Lung microvascular endothelial cell (primary cell): ENCODE measurements around the gene RNF31. TPM values are rescaled to one million over a fixed set of nuclear protein-coding genes. Genes with fewer than 3 reads are reported as not detected.
"Not testable (repeated sequence)": the region's sequence is repeated elsewhere in the genome, so short reads cannot be mapped to it uniquely, and the experiment has no call there.

Source experiments
- DNase-seq, 2 donors: peaks; one replicate each; pipeline versions ENCODE4 v3.0.0 to v3.0.0-alpha.2; 2010; ENCODE audit warnings: low read depth in 2 of 2
- total RNA-seq: library from RNA; depleted of rRNA; stranded (reverse); fragments of >200 nt; gene quantifications from 2 replicates; pipeline ENCODE4 v1.2.1, GENCODE V29; 2014

RNF31 gene
- total RNA-seq, 1 donor from 2014 or later = 23.2 TPM

DNA sequence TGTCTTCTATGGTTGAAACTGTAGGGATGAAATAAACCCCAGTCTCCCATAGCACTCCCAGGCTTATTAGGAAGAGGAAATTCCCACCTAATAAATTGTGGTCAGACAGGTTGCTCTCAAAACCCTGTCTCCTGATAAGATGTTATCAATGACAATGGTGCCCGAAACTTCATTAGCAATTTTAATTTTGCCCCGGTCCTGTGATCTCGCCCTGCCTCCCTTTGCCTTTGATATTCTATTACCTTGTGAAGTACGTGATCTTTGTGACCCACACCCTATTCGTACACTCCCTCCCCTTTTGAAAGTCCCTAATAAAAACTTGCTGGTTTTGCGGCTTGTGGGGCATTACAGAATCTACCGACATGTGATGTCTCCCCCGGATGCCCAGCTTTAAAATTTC lies 55.2 kb downstream of the RNF31 start:
- DNase-seq = not testable (repeated sequence)

DNA sequence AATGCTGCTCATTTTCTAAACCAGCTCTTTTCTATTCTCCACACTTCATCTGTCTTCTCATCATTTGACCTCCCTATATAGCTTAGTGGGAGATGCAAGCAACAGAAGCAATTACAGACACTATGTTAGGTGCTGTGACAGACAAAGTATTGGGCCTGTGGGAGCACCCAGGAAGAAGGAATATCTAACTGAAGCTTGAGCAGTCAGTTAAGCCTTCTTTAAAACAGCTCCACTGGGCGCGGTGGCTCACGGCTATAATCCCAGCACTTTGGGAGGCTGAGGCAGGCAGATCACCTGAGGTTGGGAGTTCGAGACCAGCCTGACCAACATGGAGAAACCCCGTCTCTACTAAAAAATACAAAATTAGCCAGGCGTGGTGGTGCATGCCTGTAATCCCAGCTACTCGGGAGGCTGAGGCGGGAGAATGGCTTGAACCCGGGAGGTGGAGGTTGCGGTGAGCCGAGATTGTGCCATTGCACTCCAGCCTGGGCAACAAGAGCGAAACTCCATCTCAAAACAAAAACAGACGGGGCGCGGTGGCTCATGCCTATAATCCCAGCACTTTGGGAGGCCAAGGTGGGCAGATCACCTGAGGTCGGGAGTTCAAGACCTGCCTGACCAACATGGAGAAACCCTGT lies 56.1 kb downstream of the RNF31 start:
- DNase-seq = not testable (repeated sequence)

DNA sequence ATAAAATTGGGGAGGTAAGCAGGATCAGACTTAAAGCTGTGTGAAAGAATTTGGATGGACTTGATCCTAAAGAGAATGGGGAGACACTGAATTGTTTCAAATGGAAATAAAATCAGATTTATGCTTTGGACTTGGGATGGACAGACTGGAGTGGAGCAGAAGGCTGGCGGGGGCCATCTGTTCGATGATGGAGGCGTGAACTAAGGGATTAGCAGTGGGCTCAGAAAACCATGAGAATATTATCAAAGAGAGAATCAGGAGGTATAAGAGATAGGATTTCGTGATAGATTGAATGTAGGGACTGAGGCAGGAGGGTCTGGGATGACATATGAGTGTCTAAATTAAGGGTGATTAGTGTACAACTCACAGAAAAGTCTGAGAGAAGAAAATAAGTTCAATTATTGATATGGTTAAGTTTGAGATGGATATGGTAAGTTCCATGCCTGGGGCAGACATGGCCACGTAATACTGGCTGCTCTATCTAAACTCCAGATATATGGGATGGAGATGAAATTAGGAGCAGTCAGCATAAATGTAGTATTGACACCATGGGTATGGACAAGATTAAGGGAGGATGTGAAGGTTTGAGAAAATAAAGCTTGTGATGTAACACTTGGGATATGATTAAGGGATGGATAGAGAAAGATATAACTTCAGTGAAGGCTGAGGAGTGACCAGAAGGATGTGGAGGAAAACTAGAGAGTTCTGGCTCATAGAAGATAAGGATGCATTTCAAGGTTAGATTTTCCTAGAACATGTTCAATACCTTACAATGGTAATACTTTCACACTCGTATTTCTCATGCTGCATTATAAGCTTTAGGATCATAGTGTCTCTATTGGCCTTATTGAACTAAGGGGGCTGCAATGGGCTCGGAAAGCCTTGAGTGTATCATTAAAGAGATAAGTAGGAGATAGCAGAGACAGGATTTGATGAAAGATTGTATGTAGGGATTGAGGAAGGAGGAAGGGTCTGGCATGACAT lies 57.2 kb downstream of the RNF31 start:
- DNase-seq = no peak

DNA sequence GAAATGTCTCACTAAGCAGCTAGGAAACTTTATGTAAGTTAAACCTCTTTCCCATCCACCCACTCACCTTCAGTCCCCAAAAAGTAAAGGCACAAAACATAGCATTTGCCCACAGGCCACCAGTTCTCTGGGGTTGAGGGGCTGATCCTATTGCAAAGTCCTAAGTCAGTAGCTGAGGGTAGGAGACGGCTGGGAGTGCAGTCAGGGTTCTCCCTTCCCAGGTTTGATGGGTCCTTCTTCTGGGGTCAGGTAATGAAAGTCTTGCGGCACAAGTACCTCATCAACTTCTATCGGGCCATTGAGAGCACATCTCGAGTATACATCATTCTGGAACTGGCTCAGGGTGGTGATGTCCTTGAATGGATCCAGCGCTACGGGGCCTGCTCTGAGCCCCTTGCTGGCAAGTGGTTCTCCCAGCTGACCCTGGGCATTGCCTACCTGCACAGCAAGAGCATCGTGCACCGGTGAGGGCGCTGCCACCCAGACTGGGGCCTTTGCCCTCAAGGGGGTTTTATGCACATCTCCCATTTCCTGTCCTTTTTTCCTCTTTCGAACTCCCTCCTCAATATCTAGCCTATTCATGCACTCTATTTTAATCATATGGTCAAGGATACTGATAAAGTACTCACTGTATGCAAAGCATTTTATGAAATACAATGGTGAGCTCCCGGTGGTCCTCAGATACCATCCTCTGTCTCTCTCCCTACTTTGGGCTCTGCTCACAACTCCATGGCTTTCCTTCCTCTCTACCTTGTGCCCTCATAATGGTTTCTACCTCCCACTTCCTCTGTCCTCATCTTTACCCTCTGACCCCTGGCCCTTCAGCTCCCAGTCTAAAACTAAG lies 59.2 kb downstream of the RNF31 start:
- DNase-seq = no peak

DNA sequence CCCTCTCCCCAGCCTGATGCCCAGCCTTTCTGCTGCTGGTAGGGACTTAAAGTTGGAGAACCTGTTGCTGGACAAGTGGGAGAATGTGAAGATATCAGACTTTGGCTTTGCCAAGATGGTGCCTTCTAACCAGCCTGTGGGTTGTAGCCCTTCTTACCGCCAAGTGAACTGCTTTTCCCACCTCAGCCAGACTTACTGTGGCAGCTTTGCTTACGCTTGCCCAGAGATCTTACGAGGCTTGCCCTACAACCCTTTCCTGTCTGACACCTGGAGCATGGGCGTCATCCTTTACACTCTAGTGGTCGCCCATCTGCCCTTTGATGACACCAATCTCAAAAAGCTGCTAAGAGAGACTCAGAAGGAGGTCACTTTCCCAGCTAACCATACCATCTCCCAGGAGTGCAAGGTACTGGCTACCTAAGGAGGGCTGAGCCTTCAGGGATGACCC lies 59.8 kb downstream of the RNF31 start:
- DNase-seq = no peak

DNA sequence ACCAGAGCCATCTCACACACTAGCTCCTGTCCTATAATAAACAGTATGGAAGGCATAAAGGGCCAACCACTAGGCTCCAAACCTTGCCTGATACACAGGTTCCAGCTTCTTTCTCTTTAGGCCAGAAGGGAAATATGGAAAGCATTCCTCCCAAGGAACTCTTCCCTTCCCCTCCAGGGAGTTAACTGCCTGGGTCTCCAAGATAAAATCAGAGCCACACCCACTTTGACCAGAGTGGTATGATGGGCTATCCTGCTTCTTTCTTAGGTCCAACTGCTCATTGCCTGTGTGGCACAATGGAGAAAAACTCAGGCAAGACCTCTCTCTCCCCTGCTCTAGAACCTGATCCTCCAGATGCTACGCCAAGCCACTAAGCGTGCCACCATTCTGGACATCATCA lies 60.3 kb downstream of the RNF31 start:
- no peak for DNase-seq

Other genes with a start within 250 kb of the RNF31 start
- gene DHRS4, start 193.7 kb upstream of the RNF31 start, total RNA-seq = 42.7 and 43.4 TPM in 2 replicates
- 9.4 and 9.5 TPM in 2 replicates for gene DHRS4L2, start 158.6 kb upstream of the RNF31 start, total RNA-seq
- gene CARMIL3, start 95.5 kb upstream of the RNF31 start, total RNA-seq = under 0.01 TPM in 1 of 2 replicates, not detected in the other
- not detected in 2 replicates for gene CPNE6, start 75.9 kb upstream of the RNF31 start, total RNA-seq
- gene PCK2, start 53.2 kb upstream of the RNF31 start, total RNA-seq = 7.6 and 9.7 TPM in 2 replicates
- gene DCAF11, start 32.7 kb upstream of the RNF31 start, total RNA-seq = 59.9 and 77.8 TPM in 2 replicates
- gene NRL, start 32.5 kb upstream of the RNF31 start, total RNA-seq = 1.1 and 1.6 TPM in 2 replicates
- gene FITM1, start 16.8 kb upstream of the RNF31 start, total RNA-seq = 0.20 and 0.44 TPM in 2 replicates
- 114 TPM in 2 replicates for gene PSME1, start 11.3 kb upstream of the RNF31 start, total RNA-seq
- 13.9 and 20.4 TPM in 2 replicates for gene EMC9, start 5.9 kb upstream of the RNF31 start, total RNA-seq
- 114 and 139 TPM in 2 replicates for gene PSME2, start 888 bp upstream of the RNF31 start, total RNA-seq
- 41.6 and 42.9 TPM in 2 replicates for gene IRF9, start 13.8 kb downstream of the RNF31 start, total RNA-seq
- 1.1 and 1.2 TPM in 2 replicates for gene REC8, start 24.6 kb downstream of the RNF31 start, total RNA-seq
- gene IPO4, start 41.3 kb downstream of the RNF31 start, total RNA-seq = 24.4 and 25.7 TPM in 2 replicates
- 30.5 and 46.2 TPM in 2 replicates for gene TM9SF1, start 47.9 kb downstream of the RNF31 start, total RNA-seq
- not detected in 2 replicates for gene TSSK4, start 58.2 kb downstream of the RNF31 start, total RNA-seq
- gene CHMP4A, start 66.0 kb downstream of the RNF31 start, total RNA-seq = 12.2 and 16.3 TPM in 2 replicates
- gene MDP1, start 68.6 kb downstream of the RNF31 start, total RNA-seq = 8.3 and 13.7 TPM in 2 replicates
- gene NEDD8, start 84.9 kb downstream of the RNF31 start, total RNA-seq = 193 and 210 TPM in 2 replicates
- 87.6 and 109 TPM in 2 replicates for gene GMPR2, start 85.4 kb downstream of the RNF31 start, total RNA-seq
- 34.9 and 63.5 TPM in 2 replicates for gene TINF2, start 95.1 kb downstream of the RNF31 start, total RNA-seq
- under 0.01 and 0.20 TPM in 2 replicates for gene TGM1, start 115.7 kb downstream of the RNF31 start, total RNA-seq
- gene RABGGTA, start 124.1 kb downstream of the RNF31 start, total RNA-seq = 11.8 and 17.3 TPM in 2 replicates
- 6.3 and 8.7 TPM in 2 replicates for gene DHRS1, start 152.3 kb downstream of the RNF31 start, total RNA-seq
- gene NOP9, start 152.4 kb downstream of the RNF31 start, total RNA-seq = 15.7 and 20.4 TPM in 2 replicates
- 1.3 and 2.6 TPM in 2 replicates for gene CIDEB, start 160.5 kb downstream of the RNF31 start, total RNA-seq
- gene LTB4R2, start 162.6 kb downstream of the RNF31 start, total RNA-seq = 2.0 and 2.8 TPM in 2 replicates
- gene LTB4R, start 164.0 kb downstream of the RNF31 start, total RNA-seq = 2.0 and 2.2 TPM in 2 replicates
- gene ADCY4, start 187.6 kb downstream of the RNF31 start, total RNA-seq = 34.9 and 60.1 TPM in 2 replicates
- 0.60 and 0.65 TPM in 2 replicates for gene RIPK3, start 192.5 kb downstream of the RNF31 start, total RNA-seq
- 0.60 and 0.87 TPM in 2 replicates for gene NFATC4, start 220.7 kb downstream of the RNF31 start, total RNA-seq